ENCODE results near the gene PRDX5. TPM values are rescaled to one million over a fixed set of nuclear protein-coding genes. Genes with fewer than 3 reads are reported as not detected.
A peak's percentile ranks its signal among the peaks of the same experiment; 100 is the strongest.

Gene PRDX5
- total and polyA plus RNA-seq, 10 of the 15 experiments (the other 5 are each of a cell fraction or from before 2014, with no cell fraction given), result 95.7 to 406 (median 240) TPM

DNA sequence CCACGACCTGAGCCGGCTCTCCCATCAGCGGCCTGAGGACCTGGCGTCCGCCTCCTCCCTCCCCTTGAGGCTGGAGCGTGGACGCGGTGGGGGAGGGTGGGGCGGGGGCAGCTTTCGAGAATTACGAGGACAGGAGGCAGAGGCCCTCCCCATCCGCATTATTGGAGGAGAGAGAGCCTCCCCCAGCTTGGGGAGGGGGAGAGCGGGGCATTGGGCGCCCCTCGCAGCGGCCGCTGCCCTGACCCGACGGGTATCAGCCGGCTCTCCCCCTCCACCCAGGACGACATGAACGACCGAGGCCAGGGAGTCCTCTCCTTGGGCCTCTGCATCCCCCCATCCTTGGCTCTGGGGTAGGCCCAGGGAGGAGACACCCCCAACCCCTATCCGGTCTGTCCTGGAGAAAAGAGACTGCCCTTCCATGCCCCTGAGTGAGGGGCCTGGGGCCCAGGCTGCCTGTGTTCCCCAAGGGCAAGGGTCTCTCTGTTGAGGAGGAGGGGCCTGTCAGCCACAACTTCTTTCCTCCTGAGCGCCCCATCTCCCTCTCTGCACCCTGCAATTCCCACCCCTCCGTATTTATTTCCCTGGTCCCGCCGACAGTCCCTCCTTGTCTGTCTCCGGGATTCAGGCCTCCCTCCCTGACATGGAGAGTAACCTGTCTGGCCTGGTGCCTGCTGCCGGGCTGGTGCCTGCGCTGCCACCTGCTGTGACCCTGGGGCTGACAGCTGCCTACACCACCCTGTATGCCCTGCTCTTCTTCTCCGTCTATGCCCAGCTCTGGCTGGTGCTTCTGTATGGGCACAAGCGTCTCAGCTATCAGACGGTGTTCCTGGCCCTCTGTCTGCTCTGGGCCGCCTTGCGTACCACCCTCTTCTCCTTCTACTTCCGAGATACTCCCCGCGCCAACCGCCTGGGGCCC lies 31.8 kb upstream of the PRDX5 start:
- H2AFZ ChIP-seq (ENCODE audit: control insufficient read depth, low read depth, low read length), result peak overlapping the region; percentile 30; the same call in 1 of the 2 replicates
- peak overlapping the region; percentile 86 for H3K4me3 ChIP-seq
- SMC1A ChIA-PET (ENCODE audit: uncharacterized antibody, unreplicated experiment), result interaction anchor here (1.1 to 3.5 kb wide), 5 partner anchors 14 to 80 kb away, joined by 3 to 16 read pairs (median 5); partner anchors contain the start of genes CATSPERZ, PRDX5 and TRMT112
- RAD21 ChIA-PET (ENCODE audit: unreplicated experiment), result interaction anchor here (1.7 to 2.7 kb wide), 4 partner anchors 15 to 80 kb away, joined by 7 to 10 read pairs (median 10); partner anchors contain the start of gene FERMT3
- WGBS (ENCODE audit: insufficient coverage, insufficient replicate concordance, low lambda C conversion rate, missing lambda C conversion rate), result 28% methylated on average over 33 of the region's 40 CpGs
- FAIRE-seq, result peak; percentile 66
- no peak for DNase-seq (ENCODE audit: low read depth, low spot score)
- peak; percentile 31 for ATAC-seq
- H3K9me3 ChIP-seq (replicated peaks; ENCODE audit: control insufficient read depth, insufficient read depth, low read length), result no peaks in the 10 kb centered on the region
- BruUV-seq (replicated peaks), result no TSS peak
- peak overlapping the region; percentile 99 for H3K4me2 ChIP-seq (ENCODE audit: control insufficient read depth, insufficient read depth)
- H3K27me3 ChIP-seq (replicated peaks in 1 of 2; ENCODE audit: control insufficient read depth in 2 of 2, insufficient read depth in 2 of 2, low read length in 1 of 2), result no peaks in the 10 kb centered on the region; a peak in 2 of 4 replicates
- H4K20me1 ChIP-seq (ENCODE audit: control insufficient read depth, insufficient read depth), result no peaks in the 10 kb centered on the region
- intact Hi-C loops (cut with micrococcal nuclease; ENCODE audit: unreplicated experiment) (loop anchor here (1.0 kb wide), 1 partner anchor 16 kb away; no protein-coding TSS in a partner anchor), in situ Hi-C loops (cut with MboI) (no loop called here)
- peak overlapping the region; percentile 67 for H3K9ac ChIP-seq (ENCODE audit: control insufficient read depth, insufficient read depth, low read length)
- H3K27ac ChIP-seq (ENCODE audit: control insufficient read depth, insufficient read depth), result no peak overlapping the region; the same call in 1 of the 2 replicates
- H3K36me3 ChIP-seq (ENCODE audit: control insufficient read depth in 2 of 2, insufficient read depth in 2 of 2, low read length in 1 of 2), result peaks cover 0 to 2% of the 10 kb centered on the region in 2 experiments; a peak in 2 of 4 replicates
- CTCF ChIA-PET, result interaction anchor here (0.7 to 5.5 kb wide), 5 partner anchors 15 to 81 kb away, joined by 3 to 46 read pairs (median 5); partner anchors contain the start of genes CATSPERZ, ESRRA, PRDX5 and TRMT112
- POLR2A ChIA-PET, result interaction anchor here (1.8 to 6.2 kb wide), 3 partner anchors 15 to 40 kb away, joined by 6 to 92 read pairs (median 10); partner anchors contain the start of genes PRDX5 and TRMT112
- H3K79me2 ChIP-seq (ENCODE audit: control insufficient read depth, insufficient read depth, low read length), result peaks cover 15% of the 10 kb centered on the region
- no peak for TF ChIP-seq BRCA1 (IDR thresholded peaks at IDR 0.05; ENCODE audit: low read depth, low read length)
- TF ChIP-seq HDGF (IDR thresholded peaks at IDR 0.05), result 0 out of 2 replicates have a peak, but pooled peaks have one; percentile 27
- TF ChIP-seq, protein P1, sequence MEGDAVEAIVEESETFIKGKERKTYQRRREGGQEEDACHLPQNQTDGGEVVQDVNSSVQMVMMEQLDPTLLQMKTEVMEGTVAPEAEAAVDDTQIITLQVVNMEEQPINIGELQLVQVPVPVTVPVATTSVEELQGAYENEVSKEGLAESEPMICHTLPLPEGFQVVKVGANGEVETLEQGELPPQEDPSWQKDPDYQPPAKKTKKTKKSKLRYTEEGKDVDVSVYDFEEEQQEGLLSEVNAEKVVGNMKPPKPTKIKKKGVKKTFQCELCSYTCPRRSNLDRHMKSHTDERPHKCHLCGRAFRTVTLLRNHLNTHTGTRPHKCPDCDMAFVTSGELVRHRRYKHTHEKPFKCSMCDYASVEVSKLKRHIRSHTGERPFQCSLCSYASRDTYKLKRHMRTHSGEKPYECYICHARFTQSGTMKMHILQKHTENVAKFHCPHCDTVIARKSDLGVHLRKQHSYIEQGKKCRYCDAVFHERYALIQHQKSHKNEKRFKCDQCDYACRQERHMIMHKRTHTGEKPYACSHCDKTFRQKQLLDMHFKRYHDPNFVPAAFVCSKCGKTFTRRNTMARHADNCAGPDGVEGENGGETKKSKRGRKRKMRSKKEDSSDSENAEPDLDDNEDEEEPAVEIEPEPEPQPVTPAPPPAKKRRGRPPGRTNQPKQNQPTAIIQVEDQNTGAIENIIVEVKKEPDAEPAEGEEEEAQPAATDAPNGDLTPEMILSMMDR (IDR thresholded peaks at IDR 0.05 in 2 of 3, conservative IDR thresholded peaks at IDR 0.05 in 1 of 3; ENCODE audit: control insufficient read depth in 2 of 3, extremely low read depth in 1 of 3, insufficient read depth in 1 of 3, low read depth in 3 of 3, low read length in 3 of 3), result peak; percentile 26 to 39 (median 34); a peak in 4 of 6 replicates
- TF ChIP-seq SMC3 (IDR thresholded peaks at IDR 0.05; ENCODE audit: borderline replicate concordance, low read length), result peak; percentile 10; the same call in 1 of the 2 replicates
- H3K4me1 ChIP-seq (ENCODE audit: control insufficient read depth, insufficient read depth, low read length), result peaks cover 7% of the 10 kb centered on the region

Measured in GM12878 (cell line).